Frontal cortex (tissue), 4 donors: ENCODE data around the gene SLC52A3. TPM values are rescaled to one million over a fixed set of nuclear protein-coding genes. Genes with fewer than 3 reads are reported as not detected.
"Not testable (repeated sequence)": the region's sequence is repeated elsewhere in the genome, so short reads cannot be mapped to it uniquely, and the experiment has no call there.

Source experiments
- DNase-seq, 2 donors: peaks; one replicate each; pipeline ENCODE4 v3.0.0; 2012; ENCODE audit warnings: low spot score in 2 of 2
- FAIRE-seq: peaks from 2 replicates; lab custom pipeline; 2012; peaks lifted over from hg19 to GRCh38; lab: Jason Lieb, UNC
- total RNA-seq: library from RNA; depleted of rRNA; stranded (reverse); fragments of >200 nt; gene quantifications from one replicate; pipeline ENCODE4 v1.2.3, GENCODE V29; 2014
- donor health status: control.
- donor health status: control.
- donor health status: control.

SLC52A3 gene
- under 0.01 TPM for total RNA-seq

- no peak for FAIRE-seq
- peak in 1 of 2 donors; percentile 29 for DNase-seq
Measured at GRCh38 chr20:768426-768978, at the start of gene SLC52A3. Gene SLC52A3 (minus strand): TSS chr20:768500. CDS start chr20:765774, 2,726 bp downstream.

- FAIRE-seq = no peak
Measured at GRCh38 chr20:815914-816606, 47.8 kb upstream of the SLC52A3 start.

GRCh38 chr20:815226-815625 is 46.9 kb upstream of the SLC52A3 start:
- FAIRE-seq (no peak), DNase-seq (no peak)

More at GRCh38 chr20:815914-816606, 47.8 kb upstream of the SLC52A3 start:
- DNase-seq = peak; percentile 60 to 73

- FAIRE-seq = no peak
- no peak for DNase-seq
Measured at GRCh38 chr20:813390-813789, 45.1 kb upstream of the SLC52A3 start.

- FAIRE-seq, DNase-seq: not testable (repeated sequence)
Measured at GRCh38 chr20:812435-812814, 44.1 kb upstream of the SLC52A3 start.

- DNase-seq, FAIRE-seq: not testable (repeated sequence)
Measured at GRCh38 chr20:811776-812434, 43.6 kb upstream of the SLC52A3 start.

GRCh38 chr20:805713-806112 is 37.4 kb upstream of the SLC52A3 start:
- no peak for DNase-seq
- FAIRE-seq = peak; percentile 17

GRCh38 chr20:801678-802077 is 33.4 kb upstream of the SLC52A3 start:
- FAIRE-seq = no peak

GRCh38 chr20:800026-800425 is 31.7 kb upstream of the SLC52A3 start:
- FAIRE-seq, DNase-seq: not testable (repeated sequence)

More at GRCh38 chr20:801678-802077, 33.4 kb upstream of the SLC52A3 start:
- DNase-seq = no peak

- DNase-seq, FAIRE-seq: not testable (repeated sequence)
Measured at GRCh38 chr20:798746-799145, 30.4 kb upstream of the SLC52A3 start.

- no peak for DNase-seq
- no peak for FAIRE-seq
Measured at GRCh38 chr20:796921-797320, 28.6 kb upstream of the SLC52A3 start.

- DNase-seq (no peak), FAIRE-seq (no peak)
Measured at GRCh38 chr20:792248-792647, 23.9 kb upstream of the SLC52A3 start.

- DNase-seq (no peak), FAIRE-seq (no peak)
Measured at GRCh38 chr20:791056-791455, 22.8 kb upstream of the SLC52A3 start.

GRCh38 chr20:787825-788224 is 19.5 kb upstream of the SLC52A3 start:
- DNase-seq (no peak), FAIRE-seq (no peak)

- FAIRE-seq (no peak), DNase-seq (no peak)
Measured at GRCh38 chr20:779771-780170, 11.5 kb upstream of the SLC52A3 start.

GRCh38 chr20:776165-776564 is 7.9 kb upstream of the SLC52A3 start:
- no peak for DNase-seq

GRCh38 chr20:775679-776135 is 7.4 kb upstream of the SLC52A3 start:
- no peak for FAIRE-seq
- DNase-seq = no peak

More at GRCh38 chr20:776165-776564, 7.9 kb upstream of the SLC52A3 start:
- FAIRE-seq = no peak

- FAIRE-seq = no peak
- DNase-seq = no peak
Measured at GRCh38 chr20:774660-775057, 6.4 kb upstream of the SLC52A3 start.

- FAIRE-seq (no peak), DNase-seq (no peak)
Measured at GRCh38 chr20:774016-774659, 5.8 kb upstream of the SLC52A3 start.

- DNase-seq = no peak
- no peak for FAIRE-seq
Measured at GRCh38 chr20:772806-773205, 4.5 kb upstream of the SLC52A3 start.
